C4-2B (cell line): ENCODE data around the gene EN2.

Source experiments
- H3K27ac ChIP-seq: fragments of 450-650 bp; 2 replicates; pipeline ENCODE4 v1.5.1; 2017
- CTCF ChIP-seq: fragments of 450-650 bp; conservative IDR thresholded peaks from 2 replicates; pipeline ENCODE4 v1.5.1; 2017; ENCODE audit warnings: mild to moderate bottlenecking
- ZFX ChIP-seq: fragments of 450-650 bp; IDR thresholded peaks from 2 replicates; pipeline ENCODE4 v1.6.1; 2017

The EN2 gene

GRCh38 chr7:155487509-155488482 lies 29.9 kb downstream of the EN2 start:
- TF ChIP-seq CTCF (no peak), ZFX (no peak)
- H3K27ac ChIP-seq = no peak overlapping the region

GRCh38 chr7:155488483-155489127 lies 30.7 kb downstream of the EN2 start:
- no peak for TF ChIP-seq ZFX
- no peak for TF ChIP-seq CTCF

GRCh38 chr7:155489158-155489840 lies 31.4 kb downstream of the EN2 start:
- no peak for TF ChIP-seq ZFX
- TF ChIP-seq CTCF = no peak
- no peak overlapping the region for H3K27ac ChIP-seq

More at GRCh38 chr7:155488483-155489127, 30.7 kb downstream of the EN2 start:
- H3K27ac ChIP-seq = no peak overlapping the region

GRCh38 chr7:155489862-155490696 lies 32.1 kb downstream of the EN2 start:
- H3K27ac ChIP-seq = no peak overlapping the region
- TF ChIP-seq CTCF (no peak), ZFX (no peak)

- TF ChIP-seq ZFX (no peak), CTCF (no peak)
- no peak overlapping the region for H3K27ac ChIP-seq
Measured at GRCh38 chr7:155490697-155491628, 33.0 kb downstream of the EN2 start.

GRCh38 chr7:155491812-155492211 lies 33.9 kb downstream of the EN2 start:
- TF ChIP-seq ZFX = no peak
- no peak for TF ChIP-seq CTCF
- no peak overlapping the region for H3K27ac ChIP-seq
